SK-N-SH (cell line): ENCODE results near the gene ZNF683. TPM values are rescaled to one million over a fixed set of nuclear protein-coding genes. Genes with fewer than 3 reads are reported as not detected.

Experiments
- CTCF ChIA-PET: fragments of 300-600, 350-600 bp; formaldehyde crosslinking; extraction: SDS; loops from one replicate; lab custom pipeline; 2021; lab: Yijun Ruan, JAX
- POLR2A ChIA-PET: fragments of 350-600 bp; sonication (Branson Sonifier 250); formaldehyde crosslinking; extraction: SDS; loops from one replicate; lab custom pipeline; 2020; ENCODE audit warnings: antibody characterized with exemption, inconsistent platforms; lab: Yijun Ruan, JAX
- DNase-seq: peaks from one replicate; pipeline ENCODE4 v3.0.0; 2012
- H2AFZ ChIP-seq: fragments of 200-600 bp; sonication (generic); 2 replicates; pipeline ENCODE4 v1.8.1; 2016; ENCODE audit warnings: antibody characterized with exemption, mild to moderate bottlenecking, low read depth
- H3F3A ChIP-seq: fragments of 200-600 bp; sonication (generic); replicated peaks from 2 replicates; pipeline ENCODE3; 2016; ENCODE audit warnings: antibody characterized with exemption, mild to moderate bottlenecking; ENCODE audit not compliant: insufficient read depth
- H3K27ac ChIP-seq, 2 experiments: fragments of 200-500 bp in 1 of 2; fragments of 200-600 bp in 1 of 2; sonication (Bioruptor generic) in 1 of 2; sonication (generic), shearing (Covaris generic) in 1 of 2; 2 replicates each; pipeline versions ENCODE4 v1.5.1 to v1.6.1; 2014 to 2016; ENCODE audit warnings: low read depth in 2 of 2, inconsistent platforms in 1 of 2, low read length in 1 of 2, mild to moderate bottlenecking in 1 of 2, mixed read lengths in 1 of 2
- H3K27me3 ChIP-seq: fragments of 200-600 bp; sonication (generic), shearing (Covaris generic); 2 replicates; pipeline ENCODE4 v1.6.1; 2016; ENCODE audit warnings: mixed run types; ENCODE audit not compliant: insufficient read depth
- H3K36me3 ChIP-seq, 2 experiments: fragments of 200-500 bp in 1 of 2; fragments of 200-600 bp in 1 of 2; sonication (Bioruptor generic) in 1 of 2; sonication (generic) in 1 of 2; replicated peaks in 1 of 2; 2 replicates each; pipeline versions ENCODE3 to v1.5.1; 2014 to 2016; ENCODE audit warnings: low read length in 1 of 2, mild to moderate bottlenecking in 1 of 2; ENCODE audit not compliant: insufficient read depth in 2 of 2, control insufficient read depth in 1 of 2
- H3K4me1 ChIP-seq, 2 experiments: fragments of 200-500 bp in 1 of 2; fragments of 200-600 bp in 1 of 2; sonication (Bioruptor generic) in 1 of 2; sonication (generic), shearing (Covaris generic) in 1 of 2; 2 replicates each; pipeline versions ENCODE4 v1.5.1 to v1.6.1; 2014 to 2016; ENCODE audit warnings: low read depth in 1 of 2, low read length in 1 of 2, mixed run types in 1 of 2; ENCODE audit not compliant: insufficient read depth in 2 of 2, control insufficient read depth in 1 of 2
- H3K4me2 ChIP-seq: fragments of 200-600 bp; sonication (generic), shearing (Covaris generic); 2 replicates; pipeline ENCODE4 v1.6.1; 2017; ENCODE audit warnings: mixed run types
- H3K4me3 ChIP-seq, 2 experiments: fragments of 200-500 bp in 1 of 2; fragments of 200-600 bp in 1 of 2; sonication (Bioruptor generic) in 1 of 2; sonication (generic), shearing (Covaris generic) in 1 of 2; 2 replicates each; pipeline versions ENCODE4 v1.5.1 to v1.8.1; 2014 to 2016; ENCODE audit warnings: low read depth in 2 of 2, inconsistent platforms in 1 of 2, low read length in 1 of 2, mild to moderate bottlenecking in 1 of 2, mixed read lengths in 1 of 2, moderate library complexity in 1 of 2
- H3K79me2 ChIP-seq: fragments of 200-600 bp; sonication (generic); 2 replicates; pipeline ENCODE4 v1.8.1; 2017; ENCODE audit warnings: mild to moderate bottlenecking; ENCODE audit not compliant: insufficient read depth
- H3K9ac ChIP-seq: fragments of 200-600 bp; sonication (generic); 2 replicates; pipeline ENCODE4 v1.6.1; 2017; ENCODE audit warnings: mixed run types
- H3K9me2 ChIP-seq: fragments of 200-600 bp; sonication (generic); 2 replicates; pipeline ENCODE4 v1.6.1; 2017; ENCODE audit warnings: mixed run types
- H3K9me3 ChIP-seq: fragments of 200-600 bp; sonication (generic); 2 replicates; pipeline ENCODE4 v1.6.1; 2017; ENCODE audit warnings: mixed run types, mild to moderate bottlenecking, moderate library complexity
- H4K20me1 ChIP-seq: fragments of 200-600 bp; sonication (generic); 2 replicates; pipeline ENCODE4 v1.6.1; 2017; ENCODE audit warnings: mild to moderate bottlenecking, mixed run types; ENCODE audit not compliant: insufficient read depth
- ELF1 ChIP-seq: IDR thresholded peaks from 2 replicates; pipeline ENCODE4 v1.4.0; 2012
- EP300 ChIP-seq, 2 experiments: IDR thresholded peaks; 2 replicates each; pipeline versions ENCODE4 v1.4.0 to v1.6.1; 2012; ENCODE audit warnings: borderline replicate concordance in 1 of 2, low read depth in 1 of 2, low read length in 1 of 2
- FOXM1 ChIP-seq: IDR thresholded peaks from 2 replicates; pipeline ENCODE4 v1.4.0; 2012; ENCODE audit warnings: low read depth, mild to moderate bottlenecking
- GABPA ChIP-seq: IDR thresholded peaks from 2 replicates; pipeline ENCODE4 v1.4.0; 2012; ENCODE audit warnings: low read depth, mild to moderate bottlenecking
- GATA2 ChIP-seq: sonication (generic); formaldehyde crosslinking; IDR thresholded peaks from 2 replicates; pipeline ENCODE4 v1.5.0; 2020; ENCODE audit warnings: mild to moderate bottlenecking, missing genetic modification reagents
- IRF3 ChIP-seq: fragments of 150-350 bp; IDR thresholded peaks from 2 replicates; pipeline ENCODE4 v1.6.1; 2016; ENCODE audit warnings: mild to moderate bottlenecking, low read depth, low read length
- JUND ChIP-seq: IDR thresholded peaks from 2 replicates; pipeline ENCODE4 v1.4.0; 2012
- MEF2A ChIP-seq: IDR thresholded peaks from 2 replicates; pipeline ENCODE4 v1.4.0; 2012; ENCODE audit warnings: low read depth, borderline replicate concordance
- MXI1 ChIP-seq: IDR thresholded peaks from 2 replicates; pipeline ENCODE4 v1.6.1; 2012; ENCODE audit warnings: mild to moderate bottlenecking, low read depth, low read length, improper control_type of control experiment
- NRF1 ChIP-seq: IDR thresholded peaks from 2 replicates; pipeline ENCODE4 v1.6.1; 2012; ENCODE audit warnings: low read depth, mild to moderate bottlenecking, low read length
- PBX3 ChIP-seq: IDR thresholded peaks from 2 replicates; pipeline ENCODE4; 2012
- POLR2AphosphoS5 ChIP-seq: IDR thresholded peaks from 2 replicates; pipeline ENCODE4 v1.6.1; 2012; ENCODE audit warnings: low read depth, low read length
- RCOR1 ChIP-seq: fragments of 150-350 bp; IDR thresholded peaks from 2 replicates; pipeline ENCODE4 v1.6.1; 2017; ENCODE audit warnings: antibody characterized with exemption, low read length
- RFX5 ChIP-seq: IDR thresholded peaks from 2 replicates; pipeline ENCODE4 v1.6.1; 2012; ENCODE audit warnings: mild to moderate bottlenecking, improper control_type of control experiment, low read length
- RXRA ChIP-seq: IDR thresholded peaks from 2 replicates; pipeline ENCODE4 v1.4.0; 2012; ENCODE audit warnings: low read depth, mild to moderate bottlenecking, borderline replicate concordance
- SIN3A ChIP-seq: IDR thresholded peaks from 2 replicates; pipeline ENCODE4 v1.6.1; 2012; ENCODE audit warnings: low read depth, mild to moderate bottlenecking, low read length, moderate library complexity, borderline replicate concordance
- SMC3 ChIP-seq: IDR thresholded peaks from 2 replicates; pipeline ENCODE4 v1.6.1; 2012; ENCODE audit warnings: low read depth, low read length, improper control_type of control experiment
- USF1 ChIP-seq: IDR thresholded peaks from 2 replicates; pipeline ENCODE4 v1.4.0; 2012; ENCODE audit warnings: low read depth, borderline replicate concordance
- YY1 ChIP-seq: IDR thresholded peaks from 2 replicates; pipeline ENCODE4 v1.4.0; 2012; ENCODE audit warnings: low read depth, mild to moderate bottlenecking
- WGBS: methylation state at CpG from one replicate; pipeline ENCODE4 v1.1.6; 2017; ENCODE audit warnings: low lambda C conversion rate; 5-methylcytosine and 5-hydroxymethylcytosine counted together
- polyA plus RNA-seq, 3 experiments: library from polyadenylated mRNA; depleted of rRNA; stranded (reverse); fragments of >200 nt; gene quantifications; 2 replicates each; pipeline ENCODE4 v1.2.3, GENCODE V29; 2012

The ZNF683 gene
- polyA plus RNA-seq, 1 of the 3 experiments (the other 2 are of a cell fraction): not detected

DNA sequence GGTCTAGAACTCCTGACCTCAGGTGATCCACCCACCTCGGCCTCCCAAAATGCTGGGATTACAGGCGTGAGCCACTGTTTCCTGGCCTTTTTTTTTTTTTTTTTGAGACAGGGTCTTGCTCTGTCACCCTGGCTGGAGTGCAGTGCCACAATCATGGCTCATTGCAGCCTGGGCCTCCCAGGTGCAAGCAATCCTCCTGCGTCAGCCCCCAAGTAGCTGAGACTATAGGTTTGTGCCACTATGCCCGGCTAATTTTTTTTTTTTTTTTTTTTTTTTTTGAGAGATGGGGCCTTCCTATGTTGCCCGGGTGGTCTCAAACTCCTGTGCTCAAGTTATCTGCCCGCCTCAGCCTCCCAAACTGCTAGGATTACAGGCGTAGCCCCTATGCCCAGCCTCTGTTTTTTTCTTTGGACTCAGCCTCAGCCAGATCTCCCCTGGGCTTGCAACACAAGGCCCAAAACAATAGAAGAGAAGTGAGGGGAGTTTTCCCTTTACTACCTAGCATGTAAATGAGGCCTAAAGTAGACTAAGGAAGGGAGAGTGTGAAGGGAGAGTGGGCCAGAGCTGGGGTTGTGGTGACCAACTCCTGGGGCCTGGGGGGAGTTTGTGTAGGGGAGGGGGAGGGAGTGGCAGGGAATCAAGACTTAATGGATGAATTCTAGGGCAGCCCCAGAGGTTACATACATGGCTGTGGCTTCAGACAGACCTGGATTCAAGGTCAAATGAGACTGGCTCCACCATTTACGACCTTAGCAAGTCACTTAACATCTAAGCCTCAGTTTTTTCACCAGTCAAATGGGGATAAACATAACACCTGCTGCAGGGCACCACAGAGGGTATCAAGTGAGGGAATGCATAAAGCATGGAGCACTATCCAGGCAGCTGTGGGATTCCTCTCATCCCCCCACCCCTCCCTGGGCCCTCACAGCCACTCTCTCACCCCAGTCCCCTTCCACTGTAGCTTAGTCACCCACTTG is 56.4 kb downstream of the ZNF683 start:
- 75% methylated on average over 8 of the region's 8 CpGs for WGBS
- Histone ChIP-seq H3K4me3 (no peak overlapping the region), H3K9ac (no peak overlapping the region), H3K9me3 (no peaks in the 10 kb centered on the region), H3K9me2 (no peaks in the 10 kb centered on the region), H3K36me3 (no peaks in the 10 kb centered on the region), H3K27me3 (peaks cover 8% of the 10 kb centered on the region; the same call in 1 of the 2 replicates), H3K4me2 (no peak overlapping the region), H3K79me2 (no peaks in the 10 kb centered on the region), H3F3A (no peaks in the 10 kb centered on the region), H3K27ac (no peak overlapping the region), H2AFZ (no peak overlapping the region), H3K4me1 (peaks cover 0 to under 1% of the 10 kb centered on the region in 2 experiments; a peak in 1 of 4 replicates), H4K20me1 (no peaks in the 10 kb centered on the region)
- ChIA-PET CTCF (interaction anchor here (0.8 to 10.4 kb wide), 3 partner anchors 28 to 280 kb away, joined by 3 to 213 read pairs (median 204); partner anchors contain the start of gene SH3BGRL3), POLR2A (no interaction called here)
- TF ChIP-seq GATA2 (CRISPR knock-in tag): no peak
- TF ChIP-seq RXRA: no peak
- TF ChIP-seq POLR2AphosphoS5: no peak
- TF ChIP-seq GABPA: no peak
- TF ChIP-seq RFX5: no peak
- TF ChIP-seq SMC3: no peak
- no peak for TF ChIP-seq RCOR1
- no peak for TF ChIP-seq EP300 (IDR thresholded peaks at IDR 0.05; ENCODE audit: borderline replicate concordance in 1 of 2, low read depth in 1 of 2, low read length in 1 of 2)
- no peak for TF ChIP-seq SIN3A
- no peak for TF ChIP-seq NRF1
- no peak for TF ChIP-seq JUND
- no peak for DNase-seq

DNA sequence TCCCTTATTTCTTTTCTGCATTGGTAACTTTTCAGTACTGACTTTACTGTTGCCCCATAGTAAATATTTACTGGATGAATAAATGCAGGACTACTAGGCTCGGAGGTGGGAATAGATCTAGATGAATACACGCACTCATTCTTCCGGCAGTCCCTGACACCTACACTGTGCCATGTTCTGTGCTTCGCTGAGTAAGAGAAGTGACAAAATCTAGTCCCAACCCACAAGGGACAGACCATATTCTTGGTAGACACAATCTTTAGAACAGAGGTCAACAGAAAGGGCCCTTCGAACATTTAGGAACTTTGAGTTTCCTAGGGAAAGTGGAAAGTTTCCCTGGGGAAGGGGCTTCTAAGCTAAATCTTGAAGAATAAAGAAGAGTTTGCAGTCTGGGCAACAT is 58.0 kb downstream of the ZNF683 start:
- CTCF ChIA-PET: interaction anchor here (0.8 to 10.4 kb wide), 5 partner anchors 26 to 170 kb away, joined by 3 to 213 read pairs (median 3); partner anchors contain the start of genes SH3BGRL3 and ZNF593
- POLR2A ChIA-PET: no interaction called here
- no peak overlapping the region for H3K27ac ChIP-seq

More for the DNA sequence above, 58.0 kb downstream of the ZNF683 start:
- Histone ChIP-seq H3K9ac (no peak overlapping the region), H3K79me2 (no peaks in the 10 kb centered on the region), H3K9me3 (no peaks in the 10 kb centered on the region), H3K9me2 (no peaks in the 10 kb centered on the region), H3F3A (no peaks in the 10 kb centered on the region), H2AFZ (no peak overlapping the region), H3K4me1 (no peaks in the 10 kb centered on the region), H4K20me1 (no peaks in the 10 kb centered on the region), H3K4me2 (no peak overlapping the region), H3K36me3 (no peaks in the 10 kb centered on the region), H3K27me3 (peaks cover 8% of the 10 kb centered on the region; the same call in 1 of the 2 replicates), H3K4me3 (no peak overlapping the region)
- WGBS: 57% methylated on average over 5 of the region's 5 CpGs
- no peak for DNase-seq
- no peak for TF ChIP-seq ELF1
- no peak for TF ChIP-seq JUND
- no peak for TF ChIP-seq RXRA
- TF ChIP-seq IRF3: no peak
- no peak for TF ChIP-seq NRF1
- TF ChIP-seq RCOR1: no peak
- TF ChIP-seq YY1: no peak
- TF ChIP-seq USF1: no peak
- no peak for TF ChIP-seq MXI1
- TF ChIP-seq SMC3: no peak
- no peak for TF ChIP-seq FOXM1
- no peak for TF ChIP-seq PBX3
- TF ChIP-seq MEF2A: no peak
- no peak for TF ChIP-seq POLR2AphosphoS5
